Measurements from ENCODE around the gene JARID2. TPM values are rescaled to one million over a fixed set of nuclear protein-coding genes. Genes with fewer than 3 reads are reported as not detected.

The JARID2 gene
- total RNA-seq, 1 donor from 2014 or later: 13.8 TPM

DNA sequence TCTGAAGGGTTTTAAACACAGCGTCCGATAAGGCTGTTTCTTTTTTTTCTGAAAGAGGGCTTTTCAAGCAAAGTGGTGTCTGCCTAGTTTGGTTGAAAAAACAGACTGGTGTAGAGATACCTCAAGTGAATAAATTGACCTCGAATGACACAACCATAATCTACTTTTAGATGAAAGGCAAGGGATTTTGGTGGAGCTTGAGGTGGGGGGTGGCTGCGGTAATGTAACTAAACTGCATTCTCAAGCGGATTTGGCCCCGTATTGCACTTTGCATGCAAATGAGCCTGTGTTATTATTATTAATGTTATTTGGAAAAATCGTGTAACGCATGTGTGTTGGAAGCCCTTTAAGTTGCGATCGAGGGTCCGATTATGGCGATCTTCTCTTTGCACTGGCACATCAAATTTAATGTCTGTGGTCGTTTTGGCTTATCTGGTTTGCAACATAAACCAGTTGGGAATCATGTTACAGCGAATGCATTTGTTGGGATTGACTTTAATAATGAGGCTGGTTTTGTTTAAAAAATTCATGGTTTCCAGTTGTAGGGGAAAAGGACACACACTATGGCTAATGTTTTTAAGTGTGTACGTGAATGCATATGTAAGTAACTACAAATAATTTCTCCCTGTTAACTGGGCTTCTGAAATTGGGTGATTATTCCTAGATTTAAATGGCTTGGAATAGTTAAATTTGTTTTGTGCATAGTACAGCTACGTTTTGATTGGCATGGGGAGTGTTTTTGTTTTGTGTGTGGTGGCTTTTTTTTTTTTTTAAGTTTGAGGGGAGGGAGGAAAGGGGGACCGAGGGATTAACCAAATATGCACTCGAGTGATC lies 1.0 kb downstream of the JARID2 start:
- DNase-seq (ENCODE audit: low spot score): no peak

GRCh38 chr6:15247500-15248450 lies 1.9 kb downstream of the JARID2 start:
- DNase-seq (ENCODE audit: low spot score): peak; percentile 90

GRCh38 chr6:15248451-15249370 lies 2.8 kb downstream of the JARID2 start:
- peak; percentile 98 for DNase-seq (ENCODE audit: low spot score)

- no peak for DNase-seq (ENCODE audit: low spot score)
These were observed 3.6 kb downstream of the JARID2 start for GRCh38 chr6:15249371-15250019.

- DNase-seq (ENCODE audit: low spot score): no peak
These were observed 4.6 kb downstream of the JARID2 start for GRCh38 chr6:15250187-15251168.

DNA sequence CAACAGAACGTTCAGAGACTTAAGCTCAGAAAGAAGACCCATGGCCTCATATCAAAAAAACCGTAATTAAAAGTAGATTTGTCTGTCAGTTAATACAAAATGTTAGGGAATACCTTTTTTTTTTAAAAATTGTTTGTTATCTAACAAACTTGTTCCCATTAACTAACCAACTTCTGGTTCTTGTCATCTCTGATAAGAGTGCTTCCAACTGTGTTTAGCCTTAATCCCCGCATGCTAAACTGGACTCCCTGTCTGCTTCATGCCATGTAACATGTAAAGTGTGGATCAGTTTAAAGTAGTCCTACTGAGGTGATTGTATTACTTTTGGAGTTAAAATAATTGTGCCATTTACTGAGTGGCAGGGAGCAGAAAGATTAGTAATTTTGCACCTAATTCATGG lies 6.3 kb downstream of the JARID2 start:
- no peak for DNase-seq (ENCODE audit: low spot score)

DNA sequence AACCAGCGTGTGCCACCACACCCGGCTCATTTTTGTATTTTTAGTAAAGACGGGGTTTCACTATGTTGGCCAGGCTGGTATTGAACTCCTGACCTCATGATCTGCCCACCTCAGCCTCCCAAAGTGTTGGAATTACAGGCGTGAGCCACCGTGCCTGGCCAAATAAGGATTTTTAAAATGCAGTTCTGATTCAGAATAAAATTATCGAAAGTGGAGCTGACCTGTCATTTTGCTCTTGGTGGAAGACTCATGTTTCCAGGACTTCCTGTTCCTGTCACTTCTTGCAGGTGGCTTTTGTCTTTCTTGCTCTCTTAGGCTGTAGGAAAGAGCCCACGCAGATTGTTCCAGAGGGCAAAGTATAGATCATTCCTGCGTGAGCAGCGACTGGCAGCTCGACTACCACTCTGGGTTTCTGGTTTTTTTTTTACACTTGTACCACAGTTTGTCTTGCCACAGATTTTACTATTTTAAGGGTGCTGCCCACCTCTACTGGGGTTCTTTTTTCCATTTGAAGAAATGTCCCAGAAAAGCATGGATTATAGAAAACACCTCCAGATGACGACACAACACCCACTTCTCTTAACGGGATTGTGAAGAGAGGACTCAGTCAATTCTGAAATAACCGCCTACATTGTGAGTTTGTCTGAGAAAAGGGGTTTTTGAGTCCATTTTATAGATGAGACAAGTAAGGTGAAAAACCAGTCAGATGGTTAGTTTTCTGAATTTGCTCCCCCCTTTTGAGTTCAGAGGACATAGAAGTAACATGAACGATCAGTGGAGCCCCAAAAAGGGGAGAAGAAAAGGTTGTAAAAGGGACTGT lies 7.5 kb downstream of the JARID2 start:
- DNase-seq (ENCODE audit: low spot score): no peak

DNA sequence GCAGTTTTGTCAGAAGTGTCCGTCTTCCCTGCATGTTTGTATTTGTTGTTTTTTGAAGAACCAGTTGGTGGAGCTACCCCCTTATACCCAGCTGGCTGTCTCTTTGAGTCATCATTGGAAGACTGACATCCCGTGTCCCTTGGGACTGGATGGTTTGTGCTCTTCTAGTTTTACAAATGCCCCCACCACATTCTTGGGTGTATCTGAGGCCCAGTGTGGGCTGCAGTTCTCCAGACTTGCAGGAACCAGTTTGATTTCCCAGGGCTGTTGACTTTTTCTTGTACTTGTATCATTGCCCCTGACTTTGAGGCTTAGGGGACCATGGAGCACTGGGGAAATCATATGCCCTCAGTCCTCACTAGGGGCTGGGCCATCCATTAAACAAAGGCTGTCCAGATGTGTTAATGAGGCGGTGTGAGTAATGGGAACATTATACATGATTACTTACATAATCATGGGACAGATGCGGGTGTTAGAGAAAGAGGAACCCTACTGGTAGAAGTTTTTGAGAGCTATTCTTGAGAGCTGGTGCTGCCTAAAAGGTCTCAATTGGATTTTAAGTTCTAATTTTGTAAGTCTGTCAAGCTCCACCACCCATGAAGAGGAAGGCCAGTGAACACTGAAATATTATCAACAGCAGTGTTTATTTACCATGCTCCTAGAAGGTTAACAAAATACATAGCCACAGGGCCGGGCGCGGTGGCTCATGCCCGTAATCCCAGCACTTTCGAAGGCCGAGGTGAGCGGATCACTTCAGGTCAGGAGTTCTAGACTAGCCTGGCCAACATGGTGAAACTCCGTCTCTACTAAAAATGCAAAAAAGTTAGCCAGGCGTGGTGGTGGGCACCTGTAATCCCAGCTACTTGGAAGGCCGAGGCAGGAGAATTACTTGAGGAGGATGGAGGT lies 8.5 kb downstream of the JARID2 start:
- no peak for DNase-seq (ENCODE audit: low spot score)

DNA sequence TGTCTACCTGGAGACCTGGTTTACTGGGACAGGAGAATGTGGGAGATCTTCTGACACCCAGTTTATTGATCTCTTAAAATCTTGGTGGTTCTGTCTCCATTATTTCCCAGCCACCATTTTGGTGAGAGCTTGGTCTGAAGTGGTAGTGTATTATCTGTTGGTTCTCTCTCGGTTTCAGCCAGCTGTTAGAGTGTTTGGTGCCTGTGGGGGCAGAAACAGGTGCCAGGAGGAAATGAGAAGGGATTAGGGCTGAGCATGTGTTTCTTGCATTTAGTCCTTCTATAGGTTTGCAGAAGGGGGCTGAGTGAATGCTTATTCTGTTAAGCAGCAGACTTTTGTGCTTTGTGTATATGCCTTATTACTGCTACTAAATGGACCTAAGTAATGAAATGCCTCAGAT lies 9.6 kb downstream of the JARID2 start:
- no peak for DNase-seq (ENCODE audit: low spot score)

GRCh38 chr6:15255909-15256395 lies 10.1 kb downstream of the JARID2 start:
- DNase-seq (ENCODE audit: low spot score): no peak

DNA sequence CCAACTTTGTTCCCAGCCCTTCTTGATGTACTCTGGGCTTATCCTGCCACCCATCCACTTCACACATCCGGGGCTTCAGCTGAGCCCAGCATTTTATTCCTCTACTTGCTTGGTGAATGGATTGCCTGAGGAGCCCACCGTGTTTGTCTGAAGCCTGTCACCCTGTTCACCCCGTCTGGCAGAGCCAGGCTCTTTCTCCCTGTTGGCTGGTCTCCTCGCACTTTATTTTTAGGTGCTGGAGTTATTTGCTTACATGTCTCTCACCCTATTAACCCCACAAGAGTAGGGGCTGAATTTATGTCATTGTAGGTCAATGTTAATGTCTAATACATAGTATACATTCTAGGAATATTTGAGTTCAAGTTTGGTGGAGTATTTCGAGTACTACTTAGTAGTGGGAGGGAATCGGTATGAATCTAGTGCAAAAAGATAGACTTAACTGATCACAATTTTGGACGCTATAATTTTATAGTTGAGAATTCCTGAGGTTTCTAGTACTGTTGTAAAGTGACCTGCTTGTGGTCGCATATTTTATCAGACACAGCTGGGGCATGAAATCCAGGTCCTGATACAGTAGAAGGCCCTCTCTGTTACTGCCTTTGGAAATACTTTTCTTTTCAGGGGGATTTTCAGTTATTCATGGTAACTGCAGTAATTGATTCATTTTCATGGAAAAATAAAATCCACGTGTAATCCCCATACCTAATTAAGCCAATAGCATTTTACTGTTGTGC lies 10.8 kb downstream of the JARID2 start:
- DNase-seq (ENCODE audit: low spot score): no peak

DNA sequence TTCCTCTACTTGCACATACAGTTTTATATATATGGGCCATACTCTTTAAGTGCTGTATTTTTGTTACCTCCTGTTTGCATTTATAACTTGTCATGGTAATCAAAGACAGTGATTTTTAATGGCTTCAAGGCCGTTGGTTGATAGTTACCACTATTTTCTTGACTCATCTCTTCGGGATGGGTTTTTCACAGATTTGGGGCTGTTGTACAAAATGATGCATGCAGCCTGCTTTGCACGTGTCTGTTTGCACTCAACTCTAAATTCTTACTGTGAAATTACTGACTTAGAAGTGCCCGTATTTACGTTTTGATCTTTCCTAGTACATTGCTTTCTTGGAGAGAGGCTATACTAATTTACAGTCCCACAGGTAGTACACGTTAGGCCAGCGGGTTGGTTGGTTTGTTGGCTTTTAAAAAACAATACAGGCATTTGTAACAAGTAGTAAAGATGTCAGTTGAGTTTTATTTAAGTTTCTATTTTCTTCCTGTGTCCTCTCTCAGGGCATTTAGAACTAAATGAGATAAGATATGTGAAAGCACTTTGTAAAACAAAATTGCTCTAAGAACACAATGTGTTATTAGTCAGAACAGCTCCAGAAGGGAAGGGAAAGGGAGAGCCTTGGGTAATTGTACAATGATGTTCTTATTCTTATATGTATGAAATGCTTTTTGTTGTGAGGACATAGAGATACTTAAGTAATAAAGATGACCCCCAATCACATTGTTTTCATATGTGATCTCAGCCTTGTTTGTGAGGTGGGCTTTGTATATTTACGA lies 11.7 kb downstream of the JARID2 start:
- DNase-seq (ENCODE audit: low spot score): no peak

DNA sequence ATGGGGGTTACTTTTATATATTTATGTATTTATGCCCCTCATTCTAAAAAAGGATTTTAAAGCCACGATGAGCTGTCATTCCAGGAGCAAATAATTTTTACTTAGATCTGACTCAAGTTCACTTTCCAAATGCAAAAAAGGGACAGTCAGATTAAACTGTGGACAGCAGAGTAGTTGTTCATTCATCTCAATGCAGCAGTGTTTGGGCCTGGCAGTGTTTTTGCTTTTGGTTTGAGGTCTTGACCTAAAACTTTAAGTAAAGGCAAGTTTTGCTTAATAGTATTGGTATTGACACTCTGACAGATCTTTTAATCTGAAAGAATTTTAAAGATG lies 13.9 kb downstream of the JARID2 start:
- DNase-seq (ENCODE audit: low spot score): no peak

GRCh38 chr6:15260099-15260821 lies 14.4 kb downstream of the JARID2 start:
- no peak for DNase-seq (ENCODE audit: low spot score)

DNA sequence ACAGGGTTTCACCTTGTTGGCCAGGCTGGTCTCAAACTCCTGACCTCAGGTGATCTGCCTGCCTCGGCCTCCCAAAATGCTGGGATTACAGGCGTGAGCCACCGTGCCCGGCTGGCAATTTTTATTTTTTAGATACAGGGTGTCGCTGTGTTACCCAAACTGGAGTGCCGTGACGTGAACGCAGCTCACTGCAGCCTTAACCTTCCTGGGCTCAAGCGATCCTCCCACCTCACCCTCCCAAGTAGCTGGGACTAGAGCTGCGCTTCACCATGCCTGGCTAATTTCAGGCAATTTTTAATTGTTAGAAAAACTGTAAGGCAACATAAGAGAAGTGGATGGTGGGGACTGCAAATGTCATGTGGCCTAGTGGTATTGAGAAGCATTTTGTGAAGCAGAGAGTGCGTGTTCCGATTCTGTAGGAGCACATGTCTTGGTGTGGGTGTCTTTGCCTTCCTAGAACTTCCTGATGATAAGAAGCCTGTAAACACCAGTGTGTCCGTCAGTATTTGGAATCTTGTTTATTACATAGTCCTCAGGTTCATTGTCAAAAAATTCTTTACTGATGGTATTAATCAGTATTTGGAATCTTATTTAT lies 18.0 kb downstream of the JARID2 start:
- DNase-seq (ENCODE audit: low spot score): no peak
